ENCODE measurements around the gene HOXA3.

DNA sequence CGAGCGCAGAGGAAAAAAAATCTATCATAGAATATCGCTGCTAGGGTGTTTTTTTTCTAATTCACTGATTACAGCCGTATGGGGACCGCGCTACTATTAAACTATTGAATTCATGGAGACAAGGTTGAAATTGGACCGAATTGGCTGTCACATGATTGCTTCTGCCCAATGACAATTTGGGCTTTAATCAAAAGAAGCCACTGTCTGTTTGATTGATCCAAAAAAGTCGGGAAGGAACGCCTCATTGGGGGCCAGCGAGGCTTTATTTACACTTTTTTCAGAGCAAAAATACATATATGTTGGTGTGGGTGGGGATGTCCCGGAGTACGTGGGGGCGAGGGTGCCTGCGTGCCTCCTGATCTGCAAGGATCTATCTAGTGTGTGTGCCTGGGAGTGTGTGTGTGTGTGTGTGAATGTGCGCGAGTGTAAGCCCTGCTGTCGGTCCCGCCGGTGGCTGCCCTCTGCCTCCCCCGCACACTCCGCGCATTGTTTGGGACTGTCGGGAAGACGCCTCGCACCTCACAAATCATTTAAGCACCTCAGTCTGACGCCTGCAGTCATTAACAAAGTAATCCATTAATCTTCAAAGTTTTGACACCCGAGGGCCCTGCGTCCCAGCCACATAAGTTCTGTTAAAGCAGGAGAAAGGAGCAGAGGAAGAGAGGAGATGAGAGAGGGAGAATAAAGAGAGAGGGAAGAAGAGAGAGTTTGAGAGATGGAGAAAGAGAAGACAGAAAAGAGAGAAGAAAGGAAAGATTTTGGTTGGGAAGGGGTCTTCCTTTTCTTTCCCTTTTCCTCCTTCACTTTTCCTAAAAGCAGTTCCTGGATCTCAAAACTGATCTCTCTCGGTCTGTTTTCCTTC, 49.6 kb downstream of the HOXA3 start, which contains the start of gene HOXA2:
- TF ChIP-seq CTCF (IDR thresholded peaks at IDR 0.05; ENCODE audit: low read length) (no peak), EZH2 (optimal IDR thresholded peaks at IDR 0.05; ENCODE audit: low read depth, low read length) (no peak)

All from MM.1S (cell line).